ENCODE measurements around the gene ITPR1.
A peak's percentile ranks its signal among the peaks of the same experiment; 100 is the strongest.

The ITPR1 gene

DNA sequence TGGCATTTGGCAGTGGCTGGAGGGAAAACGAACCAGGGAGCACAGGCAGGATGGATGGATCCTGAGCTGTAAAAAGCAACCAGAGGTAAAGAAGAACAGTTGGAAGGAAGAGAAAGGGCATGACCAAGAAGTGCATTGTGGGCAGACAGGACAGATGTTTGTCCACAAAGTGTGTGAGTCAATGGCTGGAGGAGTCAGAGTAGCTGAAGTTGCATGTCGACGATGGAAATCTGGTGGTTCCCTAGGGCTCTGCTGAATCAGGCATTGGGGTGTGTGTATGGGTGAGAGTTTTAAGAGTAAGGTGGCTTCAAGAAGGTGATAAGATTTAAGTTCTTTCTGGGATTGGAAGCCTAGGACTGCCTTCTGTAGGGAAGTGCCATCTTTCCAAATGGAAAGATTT, 272.1 kb downstream of the ITPR1 start:
- no peak for DNase-seq

DNA sequence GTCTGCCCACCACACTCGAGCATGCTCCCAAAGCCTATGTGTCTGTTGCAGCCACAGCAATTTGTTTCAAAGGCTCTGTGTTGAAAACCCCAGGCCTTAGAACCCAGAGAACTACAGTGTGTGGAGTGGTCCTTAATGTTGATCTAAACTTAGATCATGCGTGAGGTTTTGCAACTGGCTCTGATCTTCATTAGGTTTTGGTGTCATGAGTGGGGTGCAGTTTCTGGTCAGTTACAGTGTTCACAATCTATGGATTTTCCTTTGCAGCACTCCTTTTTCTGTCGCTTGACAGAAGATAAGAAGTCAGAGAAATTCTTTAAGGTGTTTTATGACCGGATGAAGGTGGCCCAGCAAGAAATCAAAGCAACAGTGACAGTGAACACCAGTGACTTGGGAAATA, 273.1 kb downstream of the ITPR1 start:
- DNase-seq: no peak

DNA sequence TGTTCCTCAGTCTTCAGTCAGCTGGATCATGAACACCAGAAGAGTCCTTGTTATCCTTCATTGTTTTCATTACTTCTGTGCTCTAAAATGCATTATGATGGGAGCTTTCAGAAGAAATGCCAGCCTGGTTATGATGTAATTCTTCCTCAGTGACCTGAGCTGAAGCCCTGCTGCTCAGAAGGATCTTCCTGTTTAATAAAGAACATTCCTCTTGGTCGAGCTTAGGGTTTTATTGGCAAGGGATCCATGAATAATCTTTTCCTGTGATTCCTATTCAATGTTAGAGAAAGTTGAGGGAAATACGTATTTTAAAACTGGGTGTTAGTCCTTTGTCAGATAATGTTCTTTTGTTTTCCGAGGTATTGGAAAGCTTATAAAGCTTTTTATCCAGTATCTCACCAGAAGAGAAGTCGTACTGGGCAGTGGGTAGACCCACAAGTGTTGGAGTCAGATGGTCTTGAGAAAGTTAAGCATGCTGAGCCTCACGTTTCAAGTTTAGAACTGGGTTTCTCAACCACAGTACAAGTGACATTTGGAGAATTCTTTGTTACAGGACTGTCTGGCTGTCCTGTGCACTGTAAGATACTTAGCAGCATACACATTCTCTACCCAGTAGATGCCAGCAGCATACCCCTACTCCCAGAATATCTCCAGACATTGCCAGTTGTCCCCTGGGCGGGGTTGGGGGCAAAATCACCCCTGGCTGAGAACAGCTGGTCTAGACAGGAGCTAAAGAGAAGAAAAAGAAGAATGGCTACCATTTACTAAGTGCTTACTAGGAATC, 273.8 kb downstream of the ITPR1 start:
- DNase-seq: no peak

DNA sequence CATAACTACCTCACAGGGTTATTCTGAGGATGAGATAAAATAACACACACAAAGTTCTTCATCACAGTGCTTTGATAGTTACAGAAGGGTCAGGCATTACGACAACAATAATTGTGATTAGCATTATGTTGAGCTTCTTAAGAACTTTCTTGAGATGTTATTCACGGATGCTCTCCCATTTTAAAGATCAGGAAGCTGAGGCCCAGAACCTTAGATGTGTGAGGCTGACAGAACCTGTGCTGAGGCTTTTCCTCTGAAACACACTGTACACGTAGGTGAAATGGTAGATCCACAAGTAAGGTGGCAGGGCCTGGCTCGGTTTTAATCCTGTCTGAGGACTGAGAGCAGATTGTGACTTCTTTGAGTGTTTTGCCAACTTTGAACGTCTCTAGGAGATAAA, 274.9 kb downstream of the ITPR1 start:
- no peak for DNase-seq

DNA sequence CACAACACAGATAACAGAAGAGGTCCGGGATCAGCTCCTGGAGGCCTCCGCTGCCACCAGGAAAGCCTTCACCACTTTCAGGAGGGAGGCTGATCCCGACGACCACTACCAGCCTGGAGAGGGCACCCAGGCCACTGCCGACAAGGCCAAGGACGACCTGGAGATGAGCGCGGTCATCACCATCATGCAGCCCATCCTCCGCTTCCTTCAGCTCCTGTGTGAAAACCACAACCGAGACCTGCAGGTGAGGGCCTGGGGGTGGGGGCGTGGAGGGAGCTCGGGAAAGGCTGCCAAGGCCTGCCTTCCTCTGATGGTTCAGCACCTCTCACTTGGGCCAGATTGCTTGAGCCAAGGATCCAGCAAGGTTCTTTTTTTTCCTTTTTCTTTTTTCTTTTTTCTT, 275.4 kb downstream of the ITPR1 start:
- DNase-seq: no peak

DNA sequence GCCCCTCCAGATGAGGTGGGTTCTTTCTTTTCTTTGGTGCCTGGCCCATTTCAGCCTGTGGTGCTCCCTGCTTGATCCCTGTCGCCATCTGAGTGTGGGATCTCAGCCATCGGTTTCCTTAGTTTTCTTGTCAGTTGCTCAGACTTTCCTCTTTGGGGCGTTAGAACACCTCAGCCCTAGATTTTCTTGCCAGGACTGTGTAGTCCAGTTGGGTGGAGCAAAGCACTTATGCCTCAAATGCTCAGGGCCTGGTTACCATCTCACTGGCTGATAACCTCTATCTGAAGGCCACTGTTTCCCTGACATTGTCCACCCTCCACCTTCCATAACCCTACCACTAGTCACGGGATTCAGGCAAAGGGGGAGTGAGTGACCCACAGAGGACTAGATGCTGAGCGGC, 277.4 kb downstream of the ITPR1 start:
- DNase-seq: no peak

DNA sequence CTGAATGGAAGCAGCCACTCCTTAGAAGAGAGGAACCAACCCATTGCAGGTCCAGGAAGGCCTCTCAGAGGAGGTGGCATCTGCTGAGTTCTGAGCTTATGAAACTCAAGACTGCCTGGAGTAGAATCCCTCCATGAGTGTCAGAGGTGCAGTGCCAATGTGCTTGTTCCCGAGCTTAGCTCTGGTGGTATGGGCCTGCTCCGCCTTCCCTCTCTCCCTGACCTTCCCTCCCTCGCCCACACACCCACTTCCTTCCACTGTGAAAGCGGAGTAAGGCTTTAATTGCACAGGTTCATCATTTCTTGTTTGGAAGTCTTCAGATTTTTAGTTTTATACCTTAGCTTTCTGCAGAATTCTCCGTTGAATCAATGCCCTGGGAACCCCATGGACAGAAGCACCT, 278.1 kb downstream of the ITPR1 start:
- no peak for DNase-seq

DNA sequence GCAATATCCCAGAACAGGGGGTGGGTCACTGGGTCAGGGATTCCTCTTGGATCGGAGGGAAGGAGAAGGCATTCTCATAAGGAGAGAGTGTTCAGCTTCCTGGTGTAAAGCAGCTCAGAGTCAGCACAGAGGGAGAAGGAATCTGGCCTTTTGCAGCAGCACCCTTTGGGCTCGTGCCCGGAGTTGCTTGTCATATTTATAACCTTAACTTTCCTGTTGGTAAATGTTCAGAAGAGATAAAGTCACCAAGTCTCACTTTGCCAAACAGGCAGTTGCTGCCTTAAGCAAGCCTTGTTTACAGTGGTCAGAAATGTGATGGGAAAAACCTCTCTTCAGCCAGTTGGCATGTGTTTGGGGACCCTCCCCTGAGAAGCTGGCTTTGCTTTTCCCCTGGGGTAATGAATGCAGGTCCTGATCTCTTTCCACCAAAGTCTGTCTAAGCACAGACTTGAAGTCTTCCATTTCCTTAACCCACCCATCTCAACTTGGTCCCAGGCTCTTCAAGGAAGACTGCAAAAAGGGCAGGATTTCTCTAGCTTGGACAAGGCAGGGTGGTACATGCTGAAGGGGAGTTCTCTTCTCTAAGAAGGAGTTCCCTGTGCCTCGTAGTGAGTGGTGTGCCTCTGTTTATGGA, 279.1 kb downstream of the ITPR1 start:
- DNase-seq: no peak

DNA sequence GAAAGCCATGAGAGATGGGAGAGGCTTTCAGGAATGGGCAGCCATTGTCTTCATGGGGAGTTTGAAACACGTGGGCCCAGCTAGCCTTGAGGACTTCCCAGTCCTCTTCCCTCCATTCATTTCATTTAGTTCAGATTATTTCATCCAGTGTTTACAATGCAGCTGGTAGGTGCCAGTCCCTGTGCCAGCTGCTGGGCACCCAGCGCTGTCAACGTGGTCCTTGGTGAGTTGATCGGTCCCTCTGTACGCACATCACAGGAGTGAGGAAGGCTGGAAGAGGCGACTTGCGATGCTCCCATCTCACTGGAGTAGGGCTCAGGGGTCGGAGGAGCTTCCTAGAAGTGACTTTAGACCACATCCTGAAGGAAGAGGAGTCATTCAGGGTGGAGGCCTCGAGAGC, 279.7 kb downstream of the ITPR1 start:
- no peak for DNase-seq

DNA sequence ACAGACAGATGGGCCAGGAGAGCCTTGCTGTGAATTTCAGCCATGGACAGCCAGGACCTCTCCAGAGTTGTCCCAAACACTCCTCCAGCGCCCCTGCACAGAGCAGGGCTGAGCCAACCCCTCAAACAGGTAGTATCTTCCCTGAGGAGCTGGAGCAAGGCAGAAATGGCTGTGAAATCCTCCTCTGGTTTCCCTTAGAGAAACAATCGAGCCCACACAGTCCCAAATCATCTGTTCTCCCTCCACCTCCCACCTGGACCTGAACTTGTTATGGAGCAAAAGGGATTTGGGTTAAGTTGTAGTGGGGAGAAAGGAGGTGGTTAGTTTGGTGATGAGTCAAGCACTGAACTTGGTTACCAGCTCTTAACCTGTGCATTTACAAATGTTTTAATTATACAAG, 280.4 kb downstream of the ITPR1 start:
- no peak for DNase-seq

DNA sequence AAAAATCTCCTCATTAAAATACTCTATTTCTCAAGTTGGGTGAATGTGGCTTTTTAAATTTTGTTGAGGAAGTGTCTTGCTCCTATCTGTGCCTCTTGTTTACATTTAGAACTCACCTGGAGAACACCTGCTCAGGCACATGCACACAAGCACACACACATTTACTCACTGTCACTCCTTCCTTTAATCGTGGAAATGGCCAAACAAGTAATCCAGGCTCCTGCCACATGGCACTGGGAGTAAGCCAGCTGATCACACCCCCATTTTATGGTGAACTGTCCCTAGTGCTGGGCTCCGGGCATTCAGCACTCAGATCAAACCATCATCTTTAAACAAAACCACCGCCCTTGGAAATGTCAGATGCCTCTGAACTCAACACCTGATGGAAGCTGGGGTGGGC, 281.4 kb downstream of the ITPR1 start:
- DNase-seq: no peak

DNA sequence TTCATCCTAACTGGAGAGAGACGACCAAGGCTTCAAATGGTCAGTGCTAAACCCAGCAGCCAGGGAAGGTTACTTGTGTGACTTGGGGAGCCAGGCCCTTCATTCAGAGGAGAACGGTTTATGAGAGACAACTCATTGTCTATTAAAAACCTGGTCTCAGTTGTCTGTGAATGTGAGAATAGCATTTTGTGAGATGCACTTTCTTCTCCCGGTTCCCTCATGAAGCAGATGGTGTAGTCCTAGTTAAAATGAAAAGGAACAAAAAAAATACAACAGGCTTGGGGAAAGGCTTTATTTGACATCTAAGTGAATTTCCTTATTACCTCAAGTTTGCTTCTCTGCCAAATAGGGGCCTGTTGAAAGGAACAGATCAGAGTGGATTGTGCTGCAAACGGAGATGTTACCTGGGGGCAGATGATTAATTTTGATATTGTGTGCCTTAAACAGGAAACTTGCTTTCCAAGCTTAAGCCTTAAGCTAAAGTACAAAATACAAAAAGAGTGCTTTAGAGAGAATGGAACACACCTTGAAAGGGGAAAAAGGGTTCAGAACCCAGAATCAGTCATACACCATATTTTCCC, 283.3 kb downstream of the ITPR1 start:
- DNase-seq: no peak

DNA sequence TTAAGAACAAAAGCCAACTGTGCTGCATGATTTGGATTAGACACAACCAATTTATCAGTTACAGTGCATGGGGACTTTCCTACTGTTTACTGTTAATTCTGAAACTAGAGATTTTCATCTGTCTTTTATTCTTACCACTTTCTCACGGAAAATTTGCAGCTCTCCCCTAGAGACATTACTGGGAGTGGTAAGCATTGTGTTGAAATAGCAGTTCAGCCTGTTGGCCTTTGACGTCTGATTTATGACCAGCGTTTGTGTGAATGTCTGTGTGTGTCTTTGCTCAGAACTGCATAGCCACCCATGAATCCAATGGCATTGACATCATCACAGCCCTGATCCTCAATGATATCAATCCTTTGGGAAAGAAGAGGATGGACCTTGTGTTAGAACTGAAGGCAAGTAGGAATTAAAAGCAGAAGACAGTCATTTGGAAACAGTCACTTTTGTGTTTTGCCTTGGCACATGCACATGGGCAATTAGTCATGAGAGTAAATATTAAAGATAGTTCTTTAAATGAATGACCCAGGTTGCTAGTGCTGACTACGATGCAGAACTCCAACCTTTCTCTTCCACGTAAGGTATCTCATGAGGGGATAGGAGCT, 283.9 kb downstream of the ITPR1 start:
- peak; percentile 8 for DNase-seq

DNA sequence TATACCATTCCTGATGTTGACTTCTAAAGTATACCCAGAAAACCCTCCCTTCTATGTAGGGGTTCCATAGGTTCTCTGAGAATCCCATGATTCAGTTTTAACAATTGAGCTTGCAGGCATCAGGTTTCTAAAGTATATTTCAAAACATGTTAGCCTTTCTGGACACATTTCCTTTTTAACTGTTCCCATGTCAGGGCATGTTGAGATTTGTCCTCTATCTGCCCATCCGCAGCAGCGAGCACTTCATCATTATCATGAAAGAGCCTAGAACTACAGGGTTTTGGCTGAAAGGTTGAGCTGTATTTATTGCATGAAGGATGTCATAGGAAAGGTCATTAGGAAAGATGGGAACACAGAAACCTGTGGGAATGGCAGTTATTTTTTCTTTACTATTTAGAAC, 285.0 kb downstream of the ITPR1 start:
- DNase-seq: no peak

DNA sequence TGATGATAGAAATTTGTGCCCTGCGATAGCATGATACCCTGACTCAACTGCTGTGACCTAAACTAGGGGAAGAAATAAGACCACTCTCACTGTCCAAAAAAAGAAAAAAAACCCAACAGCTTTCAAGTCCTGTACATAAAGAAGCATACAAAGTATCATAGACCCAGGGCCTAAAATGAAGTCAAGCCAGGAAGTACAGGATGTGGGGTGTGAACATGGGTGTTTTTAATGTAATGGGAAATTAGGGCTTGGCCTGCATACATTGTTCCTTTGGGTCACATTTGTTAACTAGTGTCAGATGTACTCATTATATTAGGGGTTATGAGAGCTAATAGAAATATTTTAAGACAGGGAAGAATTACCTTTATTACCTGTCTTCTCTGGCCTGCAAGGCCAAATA, 285.6 kb downstream of the ITPR1 start:
- no peak for DNase-seq

DNA sequence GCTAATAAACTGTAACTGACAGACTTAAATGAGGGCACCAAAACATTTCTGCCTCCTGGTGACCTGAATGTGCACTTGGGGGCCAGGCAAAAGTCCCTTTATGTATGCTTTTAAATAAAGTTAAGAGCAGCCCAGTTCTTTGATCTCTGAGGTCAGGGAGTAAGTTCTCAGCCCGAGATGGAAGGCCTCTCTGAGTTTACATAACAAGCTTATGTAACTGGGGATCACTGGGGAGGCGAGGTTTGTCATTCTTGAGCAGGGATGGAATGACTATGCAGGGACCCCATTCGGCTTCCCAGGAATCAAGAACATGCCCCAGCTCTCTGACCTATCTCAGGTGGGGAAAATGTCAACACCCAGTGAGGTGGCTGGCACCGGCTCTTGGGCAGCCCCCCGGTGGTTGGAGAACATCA, 287.4 kb downstream of the ITPR1 start:
- DNase-seq: no peak

DNA sequence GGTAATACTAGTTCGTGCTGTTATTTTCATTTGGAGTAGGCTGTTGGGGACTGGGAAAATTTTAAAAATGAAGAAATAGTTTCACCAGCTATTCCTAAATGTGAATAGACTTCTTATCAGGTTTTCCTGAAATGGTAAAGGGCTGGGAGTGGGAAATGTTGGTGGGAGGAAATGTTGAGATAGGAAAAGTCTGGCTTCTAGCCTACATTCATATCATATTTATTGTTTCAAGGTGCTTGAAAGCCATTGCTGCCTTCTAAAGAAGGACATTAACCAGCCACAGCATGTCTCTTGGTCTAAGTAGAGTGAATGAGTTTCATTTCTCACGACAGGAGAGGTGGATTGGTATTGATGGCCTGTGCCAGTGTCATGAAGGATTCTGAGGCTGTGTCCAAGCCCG, 288.9 kb downstream of the ITPR1 start:
- no peak for DNase-seq

DNA sequence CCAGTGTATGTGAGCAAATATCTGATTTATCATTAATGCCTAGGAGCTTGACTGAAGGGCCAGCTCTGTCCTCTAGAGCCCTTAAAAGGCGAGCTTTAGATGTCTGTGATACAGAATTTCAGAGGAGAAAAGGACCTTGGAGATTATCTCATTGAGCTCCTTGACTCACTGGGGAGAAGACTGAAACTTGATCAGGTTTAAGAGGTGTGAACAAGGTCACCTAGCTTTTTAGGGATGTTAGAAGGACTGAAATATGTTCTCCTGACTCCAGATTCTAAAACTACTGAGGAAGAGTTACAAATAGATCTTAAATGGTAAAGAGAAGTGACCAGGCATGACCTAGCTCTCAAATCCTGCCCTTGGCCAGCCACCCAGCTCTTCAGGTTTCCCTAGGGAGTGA, 292.4 kb downstream of the ITPR1 start:
- DNase-seq: no peak

DNA sequence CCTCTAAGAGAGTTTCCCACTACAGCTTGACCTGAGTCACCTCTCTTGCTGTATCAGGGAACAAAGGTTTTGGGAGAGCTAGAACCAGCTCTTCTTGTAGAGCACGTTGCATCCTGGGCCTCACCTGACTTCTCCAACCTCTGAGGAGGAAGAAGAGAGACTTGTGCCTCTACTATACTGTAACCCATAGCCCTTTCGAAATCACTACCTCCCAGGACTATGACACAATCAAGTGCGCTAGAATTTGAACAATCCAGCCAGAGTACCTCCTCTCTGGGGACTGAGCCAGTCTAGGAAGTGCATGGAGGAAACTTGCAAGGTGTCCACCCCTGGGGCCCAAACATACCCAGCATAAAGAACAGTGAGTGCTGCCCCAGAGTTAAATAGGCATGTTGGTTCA, 293.3 kb downstream of the ITPR1 start:
- DNase-seq: no peak

DNA sequence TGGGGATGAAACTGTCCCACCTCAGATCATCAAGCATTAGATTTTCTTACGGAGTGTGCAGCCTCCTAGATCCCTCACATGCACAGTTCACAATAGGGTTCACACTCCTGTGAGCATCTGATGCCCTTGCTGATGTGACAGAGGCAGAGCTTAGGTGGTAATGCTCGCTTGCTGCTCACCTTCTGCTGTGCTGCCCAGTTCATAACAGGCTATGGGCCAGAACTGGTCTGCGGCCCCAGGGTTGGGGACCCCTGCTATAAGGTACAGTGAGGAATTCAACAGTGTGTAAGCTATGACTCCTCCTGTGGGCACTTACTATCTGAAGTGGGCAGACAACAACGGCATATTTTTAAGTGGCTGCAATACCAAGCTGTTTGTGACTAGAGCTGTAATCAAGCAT, 298.2 kb downstream of the ITPR1 start:
- DNase-seq: no peak

DNA sequence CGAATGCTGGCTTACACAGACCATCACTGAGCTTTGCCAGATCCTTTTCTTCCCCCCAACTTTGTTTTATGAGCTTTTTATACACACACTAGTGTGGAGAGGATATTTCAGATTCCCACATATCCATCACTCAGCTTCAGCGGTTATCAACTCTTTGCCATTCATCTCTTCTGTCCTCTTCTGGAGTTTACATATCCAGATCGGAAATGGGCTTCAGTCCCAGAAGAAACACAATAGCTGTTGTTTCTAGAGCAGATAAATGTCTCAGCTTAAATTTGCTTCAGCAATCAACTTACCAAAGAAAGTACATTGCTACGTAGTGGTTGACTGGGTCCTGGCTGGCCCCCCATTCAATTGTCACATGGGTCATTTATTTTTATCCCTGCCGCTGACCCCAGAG, 300.2 kb downstream of the ITPR1 start:
- no peak for DNase-seq

DNA sequence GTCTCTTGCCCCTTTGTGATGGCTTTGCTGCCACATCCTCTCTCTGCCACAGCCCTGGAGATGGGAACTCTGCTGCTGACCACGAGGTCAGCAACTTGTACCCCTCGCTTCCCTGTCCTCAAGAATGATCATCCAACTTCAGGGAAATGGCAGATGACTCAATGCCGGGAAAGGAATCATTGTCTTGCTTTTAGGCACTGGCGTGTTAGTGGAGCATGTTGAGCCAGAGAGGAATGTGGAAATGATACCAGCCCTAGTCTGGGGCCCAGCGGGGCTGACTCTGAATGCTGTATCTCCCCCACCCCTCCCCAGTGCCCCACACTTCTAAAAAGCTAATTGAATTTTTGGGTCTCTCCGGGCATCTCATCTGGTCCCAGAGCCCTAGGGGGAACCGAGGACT, 301.2 kb downstream of the ITPR1 start:
- DNase-seq: no peak

DNA sequence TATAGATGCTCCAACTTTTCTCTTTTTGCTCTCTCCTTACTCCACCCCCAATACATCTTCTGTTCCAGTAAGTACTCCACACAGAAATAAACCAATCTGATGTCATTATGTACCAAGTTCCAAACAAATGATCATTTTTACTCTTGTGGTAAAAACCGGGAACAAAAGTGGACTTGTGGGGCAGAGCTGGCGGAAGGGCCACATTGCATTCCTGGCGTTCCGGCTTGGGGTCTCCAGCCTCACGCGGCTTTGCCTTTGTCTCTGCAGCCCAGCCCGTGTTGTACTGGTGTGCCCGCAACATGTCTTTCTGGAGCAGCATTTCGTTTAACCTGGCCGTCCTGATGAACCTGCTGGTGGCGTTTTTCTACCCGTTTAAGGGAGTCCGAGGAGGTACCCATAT, 301.6 kb downstream of the ITPR1 start:
- DNase-seq: no peak

DNA sequence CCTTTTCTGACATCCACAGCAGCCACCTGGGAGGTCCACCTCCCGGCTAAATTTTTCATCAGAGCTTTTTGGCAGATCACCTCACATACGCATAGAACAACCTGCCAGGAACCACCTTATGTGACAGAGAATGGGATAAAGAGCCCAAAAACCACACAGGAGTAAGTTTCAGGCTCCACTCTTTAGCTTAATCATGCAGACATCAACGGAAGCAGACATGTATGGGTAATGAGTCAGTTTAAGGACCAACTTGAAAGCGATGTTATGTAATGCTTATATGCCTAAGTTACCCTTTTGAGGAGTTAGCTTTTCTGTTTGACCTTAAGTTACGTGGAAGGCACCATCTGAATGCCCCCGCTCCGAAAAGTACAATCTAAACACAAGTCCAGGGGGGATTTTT, 302.8 kb downstream of the ITPR1 start:
- no peak for DNase-seq

Measured in stimulated activated CD4-positive, alpha-beta T cell treated with anti-CD3 and anti-CD28 coated beads, Interleukin-1b, Interleukin-23, amount 100 ng/mL, for 48 hours (primary cell).